SK-N-SH (cell line): ENCODE data around the gene SMYD4. TPM values are rescaled to one million over a fixed set of nuclear protein-coding genes. Genes with fewer than 3 reads are reported as not detected.

Experiments
- CTCF ChIA-PET: fragments of 300-600, 350-600 bp; formaldehyde crosslinking; extraction: SDS; loops from one replicate; lab custom pipeline; 2021; lab: Yijun Ruan, JAX
- POLR2A ChIA-PET: fragments of 350-600 bp; sonication (Branson Sonifier 250); formaldehyde crosslinking; extraction: SDS; loops from one replicate; lab custom pipeline; 2020; ENCODE audit warnings: antibody characterized with exemption, inconsistent platforms; lab: Yijun Ruan, JAX
- DNase-seq: peaks from one replicate; pipeline ENCODE4 v3.0.0; 2012
- H2AFZ ChIP-seq: fragments of 200-600 bp; sonication (generic); 2 replicates; pipeline ENCODE4 v1.8.1; 2016; ENCODE audit warnings: antibody characterized with exemption, mild to moderate bottlenecking, low read depth
- H3F3A ChIP-seq: fragments of 200-600 bp; sonication (generic); replicated peaks from 2 replicates; pipeline ENCODE3; 2016; ENCODE audit warnings: antibody characterized with exemption, mild to moderate bottlenecking; ENCODE audit not compliant: insufficient read depth
- H3K27ac ChIP-seq, 2 experiments: fragments of 200-500 bp in 1 of 2; fragments of 200-600 bp in 1 of 2; sonication (Bioruptor generic) in 1 of 2; sonication (generic), shearing (Covaris generic) in 1 of 2; 2 replicates each; pipeline versions ENCODE4 v1.5.1 to v1.6.1; 2014 to 2016; ENCODE audit warnings: low read depth in 2 of 2, inconsistent platforms in 1 of 2, low read length in 1 of 2, mild to moderate bottlenecking in 1 of 2, mixed read lengths in 1 of 2
- H3K27me3 ChIP-seq: fragments of 200-600 bp; sonication (generic), shearing (Covaris generic); 2 replicates; pipeline ENCODE4 v1.6.1; 2016; ENCODE audit warnings: mixed run types; ENCODE audit not compliant: insufficient read depth
- H3K36me3 ChIP-seq, 2 experiments: fragments of 200-500 bp in 1 of 2; fragments of 200-600 bp in 1 of 2; sonication (Bioruptor generic) in 1 of 2; sonication (generic) in 1 of 2; replicated peaks in 1 of 2; 2 replicates each; pipeline versions ENCODE3 to v1.5.1; 2014 to 2016; ENCODE audit warnings: low read length in 1 of 2, mild to moderate bottlenecking in 1 of 2; ENCODE audit not compliant: insufficient read depth in 2 of 2, control insufficient read depth in 1 of 2
- H3K4me1 ChIP-seq, 2 experiments: fragments of 200-500 bp in 1 of 2; fragments of 200-600 bp in 1 of 2; sonication (Bioruptor generic) in 1 of 2; sonication (generic), shearing (Covaris generic) in 1 of 2; 2 replicates each; pipeline versions ENCODE4 v1.5.1 to v1.6.1; 2014 to 2016; ENCODE audit warnings: low read depth in 1 of 2, low read length in 1 of 2, mixed run types in 1 of 2; ENCODE audit not compliant: insufficient read depth in 2 of 2, control insufficient read depth in 1 of 2
- H3K4me2 ChIP-seq: fragments of 200-600 bp; sonication (generic), shearing (Covaris generic); 2 replicates; pipeline ENCODE4 v1.6.1; 2017; ENCODE audit warnings: mixed run types
- H3K4me3 ChIP-seq, 2 experiments: fragments of 200-500 bp in 1 of 2; fragments of 200-600 bp in 1 of 2; sonication (Bioruptor generic) in 1 of 2; sonication (generic), shearing (Covaris generic) in 1 of 2; 2 replicates each; pipeline versions ENCODE4 v1.5.1 to v1.8.1; 2014 to 2016; ENCODE audit warnings: low read depth in 2 of 2, inconsistent platforms in 1 of 2, low read length in 1 of 2, mild to moderate bottlenecking in 1 of 2, mixed read lengths in 1 of 2, moderate library complexity in 1 of 2
- H3K79me2 ChIP-seq: fragments of 200-600 bp; sonication (generic); 2 replicates; pipeline ENCODE4 v1.8.1; 2017; ENCODE audit warnings: mild to moderate bottlenecking; ENCODE audit not compliant: insufficient read depth
- H3K9ac ChIP-seq: fragments of 200-600 bp; sonication (generic); 2 replicates; pipeline ENCODE4 v1.6.1; 2017; ENCODE audit warnings: mixed run types
- H3K9me2 ChIP-seq: fragments of 200-600 bp; sonication (generic); 2 replicates; pipeline ENCODE4 v1.6.1; 2017; ENCODE audit warnings: mixed run types
- H3K9me3 ChIP-seq: fragments of 200-600 bp; sonication (generic); 2 replicates; pipeline ENCODE4 v1.6.1; 2017; ENCODE audit warnings: mixed run types, mild to moderate bottlenecking, moderate library complexity
- H4K20me1 ChIP-seq: fragments of 200-600 bp; sonication (generic); 2 replicates; pipeline ENCODE4 v1.6.1; 2017; ENCODE audit warnings: mild to moderate bottlenecking, mixed run types; ENCODE audit not compliant: insufficient read depth
- CTCF ChIP-seq: fragments of 200-600 bp; sonication (generic); IDR thresholded peaks from 2 replicates; pipeline ENCODE4 v1.6.1; 2017; ENCODE audit warnings: antibody characterized with exemption, mild to moderate bottlenecking, moderate library complexity
- ELF1 ChIP-seq: IDR thresholded peaks from 2 replicates; pipeline ENCODE4 v1.4.0; 2012
- EP300 ChIP-seq, 2 experiments: IDR thresholded peaks; 2 replicates each; pipeline versions ENCODE4 v1.4.0 to v1.6.1; 2012; ENCODE audit warnings: borderline replicate concordance in 1 of 2, low read depth in 1 of 2, low read length in 1 of 2
- FOSL2 ChIP-seq: IDR thresholded peaks from 2 replicates; pipeline ENCODE4 v1.4.0; 2012; ENCODE audit warnings: low read depth, mild to moderate bottlenecking, moderate library complexity, borderline replicate concordance
- FOXJ3 ChIP-seq: sonication (generic); formaldehyde crosslinking; IDR thresholded peaks from 2 replicates; pipeline ENCODE4 v1.5.1; 2020; ENCODE audit warnings: mild to moderate bottlenecking, missing genetic modification reagents
- FOXM1 ChIP-seq: IDR thresholded peaks from 2 replicates; pipeline ENCODE4 v1.4.0; 2012; ENCODE audit warnings: low read depth, mild to moderate bottlenecking
- GABPA ChIP-seq: IDR thresholded peaks from 2 replicates; pipeline ENCODE4 v1.4.0; 2012; ENCODE audit warnings: low read depth, mild to moderate bottlenecking
- GATA2 ChIP-seq: sonication (generic); formaldehyde crosslinking; IDR thresholded peaks from 2 replicates; pipeline ENCODE4 v1.5.0; 2020; ENCODE audit warnings: mild to moderate bottlenecking, missing genetic modification reagents
- MEF2A ChIP-seq: IDR thresholded peaks from 2 replicates; pipeline ENCODE4 v1.4.0; 2012; ENCODE audit warnings: low read depth, borderline replicate concordance
- NFIC ChIP-seq: IDR thresholded peaks from 2 replicates; pipeline ENCODE4 v1.4.0; 2012; ENCODE audit warnings: borderline replicate concordance
- NRF1 ChIP-seq: IDR thresholded peaks from 2 replicates; pipeline ENCODE4 v1.6.1; 2012; ENCODE audit warnings: low read depth, mild to moderate bottlenecking, low read length
- POLR2AphosphoS5 ChIP-seq: IDR thresholded peaks from 2 replicates; pipeline ENCODE4 v1.6.1; 2012; ENCODE audit warnings: low read depth, low read length
- RCOR1 ChIP-seq: fragments of 150-350 bp; IDR thresholded peaks from 2 replicates; pipeline ENCODE4 v1.6.1; 2017; ENCODE audit warnings: antibody characterized with exemption, low read length
- RFX5 ChIP-seq: IDR thresholded peaks from 2 replicates; pipeline ENCODE4 v1.6.1; 2012; ENCODE audit warnings: mild to moderate bottlenecking, improper control_type of control experiment, low read length
- TAF1 ChIP-seq: IDR thresholded peaks from 2 replicates; pipeline ENCODE4 v1.6.1; 2012; ENCODE audit warnings: low read depth, mild to moderate bottlenecking, low read length, moderate library complexity, borderline replicate concordance
- TCF12 ChIP-seq: IDR thresholded peaks from 2 replicates; pipeline ENCODE4 v1.4.0; 2012
- USF1 ChIP-seq: IDR thresholded peaks from 2 replicates; pipeline ENCODE4 v1.4.0; 2012; ENCODE audit warnings: low read depth, borderline replicate concordance
- WGBS: methylation state at CpG from one replicate; pipeline ENCODE4 v1.1.6; 2017; ENCODE audit warnings: low lambda C conversion rate; 5-methylcytosine and 5-hydroxymethylcytosine counted together
- polyA plus RNA-seq, 3 experiments: library from polyadenylated mRNA; depleted of rRNA; stranded (reverse); fragments of >200 nt; gene quantifications; 2 replicates each; pipeline ENCODE4 v1.2.3, GENCODE V29; 2012
- TF ChIP-seq, protein P1 (sequence below): IDR thresholded peaks from 2 replicates; pipeline ENCODE4; 2012
- TF ChIP-seq, protein P2 (sequence below): fragments of 150-350 bp; IDR thresholded peaks from 2 replicates; pipeline ENCODE4 v1.6.1; 2016; ENCODE audit warnings: mild to moderate bottlenecking, low read depth, low read length
- TF ChIP-seq, protein P3 (sequence below): IDR thresholded peaks from 2 replicates; pipeline ENCODE4 v1.4.0; 2012; ENCODE audit warnings: low read depth, borderline replicate concordance

The SMYD4 gene
- polyA plus RNA-seq, 1 of the 3 experiments (the other 2 are of a cell fraction) = 4.9 TPM

- Histone ChIP-seq H3K9me2 (no peaks in the 10 kb centered on the region), H3K36me3 (peaks cover 35 to 45% of the 10 kb centered on the region in 2 experiments), H2AFZ (no peak overlapping the region), H3K4me1 (no peaks in the 10 kb centered on the region), H3K4me2 (no peak overlapping the region), H3K9ac (no peak overlapping the region), H3K79me2 (peaks cover 13% of the 10 kb centered on the region), H3K4me3 (no peak overlapping the region), H3F3A (peaks cover 5% of the 10 kb centered on the region), H3K27me3 (no peaks in the 10 kb centered on the region), H4K20me1 (no peaks in the 10 kb centered on the region), H3K27ac (no peak overlapping the region), H3K9me3 (no peaks in the 10 kb centered on the region)
- 97% methylated on average over 3 of the region's 3 CpGs for whole genome bisulfite sequencing
- CTCF ChIA-PET = no interaction called here
- POLR2A ChIA-PET = no interaction called here
- TF ChIP-seq TAF1 (no peak), GATA2 (no peak), USF1 (no peak), EP300 (IDR thresholded peaks at IDR 0.05; ENCODE audit: borderline replicate concordance in 1 of 2, low read depth in 1 of 2, low read length in 1 of 2) (no peak), FOXJ3 (no peak), RCOR1 (no peak), TCF12 (no peak), CTCF (no peak), FOXM1 (no peak)
- TF ChIP-seq, protein P1, sequence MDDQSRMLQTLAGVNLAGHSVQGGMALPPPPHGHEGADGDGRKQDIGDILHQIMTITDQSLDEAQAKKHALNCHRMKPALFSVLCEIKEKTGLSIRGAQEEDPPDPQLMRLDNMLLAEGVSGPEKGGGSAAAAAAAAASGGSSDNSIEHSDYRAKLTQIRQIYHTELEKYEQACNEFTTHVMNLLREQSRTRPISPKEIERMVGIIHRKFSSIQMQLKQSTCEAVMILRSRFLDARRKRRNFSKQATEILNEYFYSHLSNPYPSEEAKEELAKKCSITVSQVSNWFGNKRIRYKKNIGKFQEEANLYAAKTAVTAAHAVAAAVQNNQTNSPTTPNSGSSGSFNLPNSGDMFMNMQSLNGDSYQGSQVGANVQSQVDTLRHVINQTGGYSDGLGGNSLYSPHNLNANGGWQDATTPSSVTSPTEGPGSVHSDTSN = no peak
- no peak for DNase-seq
Observed at GRCh38 chr17:1847191-1847590, 17.5 kb upstream of the SMYD4 start.

GRCh38 chr17:1843947-1844346, 14.2 kb upstream of the SMYD4 start:
- CTCF ChIA-PET = interaction anchor here (1.2 to 1.6 kb wide), 4 partner anchors 10 to 123 kb away, joined by 3 to 4 read pairs (median 3); no protein-coding TSS in a partner anchor
- Histone ChIP-seq H3K27me3 (no peaks in the 10 kb centered on the region), H3K4me3 (no peak overlapping the region), H3K9me2 (no peaks in the 10 kb centered on the region), H3K79me2 (peaks cover 44% of the 10 kb centered on the region), H3K27ac (no peak overlapping the region), H3K36me3 (peaks cover 27% of the 10 kb centered on the region in 2 experiments), H3K9ac (no peak overlapping the region), H3F3A (no peaks in the 10 kb centered on the region), H2AFZ (no peak overlapping the region), H3K9me3 (no peaks in the 10 kb centered on the region), H4K20me1 (no peaks in the 10 kb centered on the region), H3K4me1 (no peaks in the 10 kb centered on the region), H3K4me2 (no peak overlapping the region)
- WGBS = 93% methylated on average over 9 of the region's 9 CpGs
- no peak for DNase-seq
- POLR2A ChIA-PET = no interaction called here
- no peak for TF ChIP-seq NRF1
- TF ChIP-seq, protein P2, sequence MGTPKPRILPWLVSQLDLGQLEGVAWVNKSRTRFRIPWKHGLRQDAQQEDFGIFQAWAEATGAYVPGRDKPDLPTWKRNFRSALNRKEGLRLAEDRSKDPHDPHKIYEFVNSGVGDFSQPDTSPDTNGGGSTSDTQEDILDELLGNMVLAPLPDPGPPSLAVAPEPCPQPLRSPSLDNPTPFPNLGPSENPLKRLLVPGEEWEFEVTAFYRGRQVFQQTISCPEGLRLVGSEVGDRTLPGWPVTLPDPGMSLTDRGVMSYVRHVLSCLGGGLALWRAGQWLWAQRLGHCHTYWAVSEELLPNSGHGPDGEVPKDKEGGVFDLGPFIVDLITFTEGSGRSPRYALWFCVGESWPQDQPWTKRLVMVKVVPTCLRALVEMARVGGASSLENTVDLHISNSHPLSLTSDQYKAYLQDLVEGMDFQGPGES = no peak
- no peak for TF ChIP-seq EP300 (IDR thresholded peaks at IDR 0.05; ENCODE audit: borderline replicate concordance in 1 of 2, low read depth in 1 of 2, low read length in 1 of 2)
- no peak for TF ChIP-seq GABPA
- TF ChIP-seq FOSL2 = no peak
- TF ChIP-seq POLR2AphosphoS5 = no peak
- no peak for TF ChIP-seq FOXM1
- TF ChIP-seq, protein P3, sequence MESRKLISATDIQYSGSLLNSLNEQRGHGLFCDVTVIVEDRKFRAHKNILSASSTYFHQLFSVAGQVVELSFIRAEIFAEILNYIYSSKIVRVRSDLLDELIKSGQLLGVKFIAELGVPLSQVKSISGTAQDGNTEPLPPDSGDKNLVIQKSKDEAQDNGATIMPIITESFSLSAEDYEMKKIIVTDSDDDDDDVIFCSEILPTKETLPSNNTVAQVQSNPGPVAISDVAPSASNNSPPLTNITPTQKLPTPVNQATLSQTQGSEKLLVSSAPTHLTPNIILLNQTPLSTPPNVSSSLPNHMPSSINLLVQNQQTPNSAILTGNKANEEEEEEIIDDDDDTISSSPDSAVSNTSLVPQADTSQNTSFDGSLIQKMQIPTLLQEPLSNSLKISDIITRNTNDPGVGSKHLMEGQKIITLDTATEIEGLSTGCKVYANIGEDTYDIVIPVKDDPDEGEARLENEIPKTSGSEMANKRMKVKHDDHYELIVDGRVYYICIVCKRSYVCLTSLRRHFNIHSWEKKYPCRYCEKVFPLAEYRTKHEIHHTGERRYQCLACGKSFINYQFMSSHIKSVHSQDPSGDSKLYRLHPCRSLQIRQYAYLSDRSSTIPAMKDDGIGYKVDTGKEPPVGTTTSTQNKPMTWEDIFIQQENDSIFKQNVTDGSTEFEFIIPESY = no peak
- TF ChIP-seq, protein P1 = no peak
- no peak for TF ChIP-seq RFX5
- no peak for TF ChIP-seq NFIC
- TF ChIP-seq USF1 = no peak
- TF ChIP-seq ELF1 = no peak
- no peak for TF ChIP-seq MEF2A
